PC-3 (cell line): Measurements from ENCODE around the gene TRPM2.

Experiments used
- EZH2 ChIP-seq: fragments of 300-600 bp; sonication (generic); IDR thresholded peaks from one replicate; pipeline ENCODE4 v1.6.1; 2017; ENCODE audit warnings: antibody characterized with exemption, mild to moderate bottlenecking, low read length; ENCODE audit not compliant: unreplicated experiment
- EZH2phosphoT487 ChIP-seq: fragments of 300-600 bp; sonication (generic); IDR thresholded peaks from 2 replicates; pipeline ENCODE4 v1.6.1; 2018; ENCODE audit warnings: mild to moderate bottlenecking, antibody characterized with exemption, low read length, borderline replicate concordance
- TF ChIP-seq, protein P1 (sequence below): fragments of 300-600 bp; sonication (generic); conservative IDR thresholded peaks from 2 replicates; pipeline ENCODE4 v1.5.1; 2017; ENCODE audit warnings: antibody characterized with exemption, low read depth, mild to moderate bottlenecking, low read length

DNA sequence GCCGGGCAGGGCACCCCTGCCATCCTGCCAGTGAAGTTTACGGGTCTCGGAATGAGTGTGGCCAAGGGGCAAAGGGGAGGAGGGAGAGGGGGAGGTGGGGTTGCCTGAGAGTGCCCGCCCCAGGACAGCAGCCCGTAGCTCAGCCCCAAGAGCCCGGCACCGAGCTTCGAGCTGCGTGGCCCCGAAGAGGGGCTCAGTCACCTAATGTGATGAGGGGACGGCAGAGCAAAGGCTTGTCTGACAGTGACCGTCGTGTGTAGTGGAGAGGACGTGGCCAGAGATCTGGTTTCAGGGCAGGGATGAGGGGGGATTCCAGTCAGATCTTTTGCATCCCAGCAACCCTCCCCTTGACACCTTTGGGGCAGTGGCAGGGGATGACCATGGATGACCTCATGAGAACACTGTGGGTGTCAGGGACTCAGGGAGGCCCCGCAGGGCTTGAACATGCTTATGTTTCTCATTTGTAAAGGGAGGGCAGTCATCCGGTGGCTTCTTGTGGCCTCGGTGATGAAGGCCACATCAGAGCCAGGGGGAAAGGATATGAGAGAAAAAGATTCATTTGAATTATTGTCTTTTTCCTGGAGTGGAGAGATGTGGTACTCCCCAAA is 1.1 kb upstream of the TRPM2 start:
- TF ChIP-seq EZH2phosphoT487 (no peak), EZH2 (no peak)
- TF ChIP-seq, protein P1, sequence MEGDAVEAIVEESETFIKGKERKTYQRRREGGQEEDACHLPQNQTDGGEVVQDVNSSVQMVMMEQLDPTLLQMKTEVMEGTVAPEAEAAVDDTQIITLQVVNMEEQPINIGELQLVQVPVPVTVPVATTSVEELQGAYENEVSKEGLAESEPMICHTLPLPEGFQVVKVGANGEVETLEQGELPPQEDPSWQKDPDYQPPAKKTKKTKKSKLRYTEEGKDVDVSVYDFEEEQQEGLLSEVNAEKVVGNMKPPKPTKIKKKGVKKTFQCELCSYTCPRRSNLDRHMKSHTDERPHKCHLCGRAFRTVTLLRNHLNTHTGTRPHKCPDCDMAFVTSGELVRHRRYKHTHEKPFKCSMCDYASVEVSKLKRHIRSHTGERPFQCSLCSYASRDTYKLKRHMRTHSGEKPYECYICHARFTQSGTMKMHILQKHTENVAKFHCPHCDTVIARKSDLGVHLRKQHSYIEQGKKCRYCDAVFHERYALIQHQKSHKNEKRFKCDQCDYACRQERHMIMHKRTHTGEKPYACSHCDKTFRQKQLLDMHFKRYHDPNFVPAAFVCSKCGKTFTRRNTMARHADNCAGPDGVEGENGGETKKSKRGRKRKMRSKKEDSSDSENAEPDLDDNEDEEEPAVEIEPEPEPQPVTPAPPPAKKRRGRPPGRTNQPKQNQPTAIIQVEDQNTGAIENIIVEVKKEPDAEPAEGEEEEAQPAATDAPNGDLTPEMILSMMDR: no peak
